HG03159 (cell line): Measurements from ENCODE around the gene CWF19L1.

Experiments used
- ATAC-seq: cut with Tn5 transposase; IDR thresholded peaks from one replicate; pipeline ENCODE4 v1.9.1; 2021; ENCODE audit warnings: mild to moderate bottlenecking, moderate library complexity; ENCODE audit not compliant: unreplicated experiment

CWF19L1 gene

DNA sequence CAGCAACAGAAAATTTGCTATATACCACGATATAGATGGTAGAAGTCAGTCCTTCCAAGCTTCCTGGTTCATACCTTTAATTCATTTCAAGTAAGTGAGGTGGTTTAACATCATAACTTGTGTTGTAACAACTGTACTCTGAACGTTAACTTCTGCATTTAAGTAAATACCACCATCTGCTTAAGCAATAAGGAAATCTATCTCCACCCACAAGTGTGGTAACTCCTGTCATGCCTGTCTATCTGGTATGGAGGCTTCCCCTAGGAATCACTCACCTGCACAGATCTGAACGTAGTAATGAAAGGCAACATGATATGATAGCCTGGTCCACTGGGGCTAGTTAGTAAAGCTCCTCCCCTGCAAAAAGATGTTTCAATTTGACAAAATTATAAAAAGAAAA, 84.0 kb downstream of the CWF19L1 start:
- no peak for ATAC-seq

DNA sequence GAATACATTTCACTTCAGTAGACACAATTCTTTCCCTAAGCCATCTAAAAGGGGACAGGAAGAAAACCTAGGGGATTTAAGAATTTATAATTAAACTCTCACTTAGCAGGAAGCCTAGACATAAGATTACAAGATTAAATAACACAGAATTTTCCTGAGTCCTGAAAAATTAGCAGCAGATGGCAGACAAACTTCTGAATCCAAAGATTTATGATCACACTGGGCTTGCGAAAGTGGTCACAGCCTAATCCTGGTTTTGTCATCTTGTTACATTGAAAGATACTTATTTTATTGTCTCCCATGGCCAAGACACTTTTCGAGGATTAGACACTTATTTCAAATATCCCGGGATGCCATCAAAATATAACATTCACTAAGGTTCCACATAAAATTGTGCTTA, 84.5 kb downstream of the CWF19L1 start:
- no peak for ATAC-seq
